Activated CD8-positive, alpha-beta memory T cell treated with anti-CD3 and anti-CD28 coated beads, Interleukin-2, amount 50 U/mL, for 1 hour (primary cell): ENCODE results near the gene FAM83D.
"Not testable (repeated sequence)": the region's sequence is repeated elsewhere in the genome, so short reads cannot be mapped to it uniquely, and the experiment has no call there.

ENCODE experiments used
- DNase-seq: peaks from one replicate; pipeline ENCODE4 v3.0.0-alpha.2; 2020; ENCODE audit errors: extremely low read depth

FAM83D gene

DNA sequence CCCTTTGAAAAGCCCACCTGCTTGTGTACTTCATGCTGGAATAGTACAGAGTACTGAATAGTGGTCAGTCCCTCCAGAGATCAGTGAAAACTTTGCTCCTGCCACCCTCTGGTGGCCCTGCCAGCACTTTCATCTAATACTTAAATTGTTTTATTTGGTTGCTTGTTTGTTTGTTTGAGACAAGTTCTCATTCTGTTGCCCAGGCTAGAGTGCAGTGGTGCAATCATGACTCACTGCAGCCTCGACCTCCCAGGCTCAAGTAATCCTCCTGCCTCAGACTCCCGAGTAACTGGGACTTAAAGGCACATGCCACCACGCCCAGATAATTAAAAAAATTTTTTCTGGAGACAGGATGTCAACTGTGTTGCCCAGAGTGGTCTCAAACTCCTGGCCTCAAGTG, 9.1 kb downstream of the FAM83D start:
- no peak for DNase-seq

DNA sequence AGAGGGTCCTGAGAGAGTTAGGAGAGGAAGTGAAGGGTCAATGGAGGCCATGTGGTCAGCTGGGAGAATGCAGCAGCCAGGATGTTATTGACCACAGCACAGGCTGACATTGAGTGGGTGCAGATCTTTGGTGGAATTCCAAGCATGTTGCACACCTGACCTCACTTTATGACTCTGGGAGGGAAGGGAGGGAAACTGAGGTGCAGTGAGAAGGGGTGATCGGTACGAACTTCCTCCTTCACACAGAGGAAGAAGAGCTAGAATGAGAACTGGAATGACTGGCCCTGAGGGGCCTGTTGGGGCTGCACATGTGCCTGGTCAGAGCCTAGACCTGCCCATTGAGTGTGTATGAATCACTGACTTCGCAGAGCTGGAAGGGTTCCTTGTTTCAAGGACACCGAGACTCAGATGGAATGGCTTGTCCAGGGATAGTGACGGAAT, 9.8 kb downstream of the FAM83D start:
- DNase-seq, result no peak

GRCh38 chr20:38937000-38937399, 10.8 kb downstream of the FAM83D start:
- DNase-seq, result no peak

- no peak for DNase-seq
These were observed 11.8 kb downstream of the FAM83D start for GRCh38 chr20:38937978-38938473.

- DNase-seq, result no peak
These were observed 13.5 kb downstream of the FAM83D start for GRCh38 chr20:38939686-38940085.

GRCh38 chr20:38940644-38941043, 14.4 kb downstream of the FAM83D start:
- no peak for DNase-seq

DNA sequence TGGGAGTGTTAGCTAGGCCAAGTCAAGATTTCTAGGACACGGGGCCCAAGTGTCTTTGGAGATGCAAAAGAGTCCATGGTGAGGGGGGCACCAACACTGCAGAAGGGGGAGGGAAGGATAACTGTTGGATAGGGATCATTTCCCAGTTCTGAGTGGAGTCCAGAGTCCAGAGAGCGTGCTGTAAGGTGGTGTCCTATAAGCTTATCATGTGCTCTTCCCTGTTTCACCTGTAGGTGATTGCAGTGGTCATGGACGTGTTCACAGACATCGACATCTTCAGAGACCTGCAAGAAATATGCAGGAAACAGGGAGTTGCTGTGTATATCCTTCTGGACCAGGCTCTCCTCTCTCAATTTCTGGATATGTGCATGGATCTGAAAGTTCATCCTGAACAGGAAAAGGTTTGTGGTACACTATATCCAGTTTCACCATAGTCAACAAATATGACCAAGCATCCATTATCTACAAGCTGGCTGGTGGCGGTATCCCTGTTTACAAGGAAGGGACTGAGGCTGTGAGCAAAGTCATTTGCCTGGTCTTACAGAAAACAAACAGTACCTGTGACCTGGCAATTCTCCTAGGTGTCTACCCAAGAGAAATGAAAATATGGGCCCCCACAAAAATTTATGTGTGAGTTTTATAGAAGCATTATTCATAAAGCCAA, 15.6 kb downstream of the FAM83D start:
- DNase-seq, result no peak

DNA sequence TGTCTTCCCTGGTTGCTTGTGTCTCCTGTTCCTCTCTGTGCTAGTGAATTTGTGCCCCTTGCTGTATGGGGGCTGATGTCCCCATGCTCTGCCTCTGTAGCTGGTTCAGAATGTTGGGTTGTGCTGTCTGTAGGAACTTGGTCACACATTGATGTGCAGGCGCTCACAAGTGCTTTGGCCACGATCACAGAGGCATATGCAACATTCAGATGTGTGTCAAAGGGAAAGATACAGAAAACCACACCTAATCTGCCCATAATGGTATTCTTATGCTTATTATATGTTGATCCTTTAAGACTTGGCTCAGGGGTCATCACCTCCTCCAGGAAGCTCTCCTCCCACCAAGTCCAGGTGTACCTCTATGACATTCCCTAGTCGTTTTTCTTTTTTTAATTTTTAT, 18.8 kb downstream of the FAM83D start:
- no peak for DNase-seq

- no peak for DNase-seq
These were observed 20.6 kb downstream of the FAM83D start for GRCh38 chr20:38946836-38947235.

GRCh38 chr20:38947931-38948362, 21.7 kb downstream of the FAM83D start:
- DNase-seq, result no peak

- no peak for DNase-seq
These were observed 24.0 kb downstream of the FAM83D start for GRCh38 chr20:38950254-38950653.

DNA sequence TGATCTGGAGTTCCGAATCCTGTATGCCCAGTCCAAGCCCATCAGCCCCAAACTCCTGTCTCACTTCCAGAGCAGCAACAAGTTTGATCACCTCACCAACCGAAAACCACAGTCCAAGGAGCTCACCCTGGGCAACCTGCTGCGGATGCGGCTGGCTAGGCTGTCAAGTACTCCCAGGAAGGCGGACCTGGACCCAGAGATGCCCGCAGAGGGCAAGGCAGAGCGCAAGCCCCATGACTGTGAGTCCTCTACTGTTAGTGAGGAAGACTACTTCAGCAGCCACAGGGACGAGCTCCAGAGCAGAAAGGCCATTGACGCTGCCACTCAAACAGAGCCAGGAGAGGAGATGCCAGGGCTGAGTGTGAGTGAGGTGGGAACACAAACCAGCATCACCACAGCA, 25.4 kb downstream of the FAM83D start:
- no peak for DNase-seq

DNA sequence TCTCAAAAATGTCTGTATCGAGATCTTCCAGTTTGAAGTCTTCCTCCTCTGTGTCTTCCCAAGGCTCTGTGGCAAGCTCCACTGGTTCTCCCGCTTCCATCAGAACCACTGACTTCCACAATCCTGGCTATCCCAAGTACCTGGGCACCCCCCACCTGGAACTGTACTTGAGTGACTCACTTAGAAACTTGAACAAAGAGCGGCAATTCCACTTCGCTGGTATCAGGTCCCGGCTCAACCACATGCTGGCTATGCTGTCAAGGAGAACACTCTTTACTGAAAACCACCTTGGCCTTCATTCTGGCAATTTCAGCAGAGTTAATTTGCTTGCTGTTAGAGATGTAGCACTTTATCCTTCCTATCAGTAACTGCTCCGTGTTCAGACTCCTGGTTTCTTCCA, 25.9 kb downstream of the FAM83D start:
- DNase-seq, result no peak

DNA sequence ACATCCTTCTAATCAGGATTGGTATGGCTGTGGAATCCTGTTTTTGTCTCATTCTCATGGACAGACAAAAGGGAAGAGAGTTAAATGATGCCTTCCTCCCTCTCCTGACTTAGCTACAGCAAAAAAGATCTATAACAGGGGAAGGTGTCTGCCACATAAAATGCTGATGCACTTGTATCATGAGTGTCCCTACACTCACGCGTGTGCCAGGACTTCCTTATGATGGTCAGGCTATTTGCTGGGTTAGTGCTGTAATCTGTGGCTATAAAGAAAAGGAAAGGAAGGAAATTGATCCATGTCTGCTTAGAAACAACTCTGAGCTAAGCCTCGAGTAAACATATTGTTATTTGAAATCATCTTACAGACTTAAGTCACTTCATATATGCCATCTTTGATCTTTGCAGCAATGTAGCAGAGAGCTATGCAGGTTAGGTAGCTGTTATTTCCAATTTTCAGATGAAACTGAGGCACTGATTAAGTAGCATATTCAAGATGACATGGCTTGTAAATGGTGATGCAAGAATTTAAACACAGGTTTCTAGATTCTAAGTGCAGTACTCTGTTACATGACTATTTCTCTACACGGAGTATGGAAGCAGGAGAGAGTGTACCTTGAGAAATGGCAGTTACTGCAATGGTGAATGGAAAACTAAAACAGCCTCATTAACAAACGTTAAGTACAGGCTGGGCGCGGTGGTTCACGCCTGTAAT, 27.6 kb downstream of the FAM83D start:
- no peak for DNase-seq

DNA sequence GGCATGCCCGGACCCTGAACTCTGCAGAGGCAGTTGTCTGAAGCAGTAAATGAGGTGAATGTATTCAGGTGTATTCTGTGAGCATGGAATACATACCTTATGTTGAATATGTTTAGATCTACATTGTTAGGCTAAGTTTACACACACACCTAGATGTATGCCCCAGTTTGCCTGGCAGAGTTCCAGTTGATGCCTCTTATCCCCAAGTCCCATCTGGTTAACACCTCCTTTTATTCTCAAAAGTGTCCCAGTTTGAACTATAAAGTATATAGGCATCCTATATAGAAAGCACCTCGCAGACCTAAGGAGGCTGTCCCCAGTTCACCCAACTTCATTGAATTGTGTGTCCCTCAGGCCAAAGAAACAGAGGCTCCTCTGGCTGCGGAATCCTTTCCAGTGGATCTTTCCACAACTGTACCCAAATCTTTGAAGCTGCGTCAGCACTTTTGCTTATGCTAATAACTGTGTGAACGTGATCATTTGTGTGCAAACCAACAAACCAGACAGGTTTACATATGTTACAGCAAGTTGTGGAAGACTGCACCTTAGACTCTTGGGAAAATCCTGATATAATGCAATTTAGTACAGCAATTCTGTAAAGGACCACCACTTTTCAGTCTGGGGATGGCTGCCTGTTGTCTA, 31.1 kb downstream of the FAM83D start:
- DNase-seq, result no peak

DNA sequence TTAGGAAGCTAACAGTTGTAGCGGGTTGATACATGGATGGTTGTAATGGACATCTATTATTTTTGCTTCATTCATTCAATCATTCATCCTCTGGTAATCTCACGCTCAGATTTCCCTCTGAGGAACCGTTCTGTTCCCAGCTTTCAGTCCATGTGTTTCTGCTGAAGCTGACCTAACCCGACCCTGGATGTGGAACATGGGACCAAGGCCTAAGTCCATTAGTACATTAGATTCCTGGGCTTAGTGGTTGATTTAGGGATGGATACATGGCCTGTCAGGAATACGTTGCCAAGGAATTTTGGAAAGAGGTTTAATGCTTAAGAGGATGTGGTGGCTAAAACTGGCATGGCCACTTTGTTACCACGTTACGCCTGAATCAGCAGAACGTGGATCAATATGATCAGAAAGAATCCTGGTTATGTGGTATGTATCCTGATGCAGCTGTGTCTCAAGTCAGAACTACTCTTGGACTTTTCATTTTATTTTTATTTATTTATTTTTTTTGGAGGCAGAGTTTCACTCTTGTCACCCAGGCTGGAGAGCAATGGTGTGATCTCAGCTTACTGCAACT, 31.8 kb downstream of the FAM83D start:
- no peak for DNase-seq

DNA sequence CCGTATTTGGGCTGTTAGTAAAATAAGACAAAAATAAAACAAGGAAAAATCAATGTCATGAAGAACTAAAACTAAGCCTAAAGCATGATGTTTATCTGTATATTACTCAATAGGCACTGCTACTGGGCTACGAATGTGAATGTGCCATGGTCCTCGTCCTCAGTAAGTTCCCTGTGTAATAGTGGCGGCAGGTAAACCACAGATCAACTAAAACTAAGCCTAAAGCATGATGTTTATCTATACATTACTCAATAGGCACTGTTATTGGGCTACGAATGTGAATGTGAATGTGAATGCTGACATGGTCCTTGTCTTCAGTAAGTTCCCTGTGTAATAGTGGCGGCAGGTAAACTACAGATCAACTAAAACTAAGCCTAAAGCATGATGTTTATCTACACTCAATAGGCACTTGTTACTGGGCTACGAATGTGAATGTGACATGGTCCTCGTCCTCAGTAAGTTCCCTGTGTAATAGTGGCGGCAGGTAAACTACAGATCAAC, 34.0 kb downstream of the FAM83D start:
- DNase-seq, result not testable (repeated sequence)

GRCh38 chr20:38961530-38962043, 35.4 kb downstream of the FAM83D start:
- no peak for DNase-seq

GRCh38 chr20:38962044-38962927, 36.1 kb downstream of the FAM83D start, which contains the start of gene DHX35:
DHX35 (plus strand) TSS chr20:38962344; CDS start chr20:38962368, 24 bp downstream.
- DNase-seq, result peak; percentile 87

- no peak for DNase-seq
These were observed 36.7 kb downstream of the FAM83D start for GRCh38 chr20:38962928-38963401.

- DNase-seq, result no peak
These were observed 37.5 kb downstream of the FAM83D start for GRCh38 chr20:38963745-38964144.
